Fibroblast of villous mesenchyme (primary cell): ENCODE data around the gene TBC1D19. TPM values are rescaled to one million over a fixed set of nuclear protein-coding genes. Genes with fewer than 3 reads are reported as not detected.

Experiments
- DNase-seq: peaks from one replicate; pipeline ENCODE4 v3.0.0-alpha.2; 2010; ENCODE audit warnings: low read depth
- H3K4me3 ChIP-seq: 2 replicates; pipeline ENCODE4 v1.5.1; 2011; ENCODE audit warnings: low read depth, mild to moderate bottlenecking, low read length
- total RNA-seq: library from RNA; depleted of rRNA; stranded (reverse); fragments of >200 nt; gene quantifications from 2 replicates; pipeline ENCODE4 v1.2.3, GENCODE V29; 2012
- TF ChIP-seq, protein P1 (sequence below): IDR thresholded peaks from 2 replicates; pipeline ENCODE4 v1.5.1; 2012; ENCODE audit warnings: low read depth, mild to moderate bottlenecking, low read length; ENCODE audit not compliant: insufficient read depth

Gene TBC1D19
- total RNA-seq, 1 donor: 41.5 TPM

DNA sequence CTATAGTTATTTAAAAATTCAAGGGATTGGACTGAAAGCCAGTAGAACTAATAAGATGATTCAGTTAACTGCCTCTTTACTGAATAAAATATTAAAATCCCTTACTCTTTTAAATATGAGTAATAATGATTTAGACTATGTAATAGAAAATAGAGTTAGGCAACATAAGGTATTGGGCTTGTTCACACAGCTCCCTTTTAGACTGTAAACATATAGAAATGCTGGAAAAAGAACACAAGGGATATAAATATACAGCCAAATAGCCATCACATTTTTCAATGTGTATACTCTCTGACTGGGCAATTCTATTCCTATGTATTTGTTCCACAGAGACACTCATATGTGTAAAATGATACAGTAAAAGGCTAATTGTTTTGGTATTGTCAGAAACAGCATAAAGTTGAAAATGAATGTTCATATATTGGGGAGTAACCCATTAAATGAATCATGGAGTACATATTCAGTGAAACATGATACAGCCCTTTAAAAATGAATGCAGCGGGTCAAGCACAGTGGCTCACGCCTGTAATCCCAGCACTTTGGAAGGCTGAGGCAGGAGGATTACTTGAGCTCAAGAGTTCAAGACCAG lies 129.8 kb downstream of the TBC1D19 start:
- no peak for DNase-seq
- TF ChIP-seq, protein P1, sequence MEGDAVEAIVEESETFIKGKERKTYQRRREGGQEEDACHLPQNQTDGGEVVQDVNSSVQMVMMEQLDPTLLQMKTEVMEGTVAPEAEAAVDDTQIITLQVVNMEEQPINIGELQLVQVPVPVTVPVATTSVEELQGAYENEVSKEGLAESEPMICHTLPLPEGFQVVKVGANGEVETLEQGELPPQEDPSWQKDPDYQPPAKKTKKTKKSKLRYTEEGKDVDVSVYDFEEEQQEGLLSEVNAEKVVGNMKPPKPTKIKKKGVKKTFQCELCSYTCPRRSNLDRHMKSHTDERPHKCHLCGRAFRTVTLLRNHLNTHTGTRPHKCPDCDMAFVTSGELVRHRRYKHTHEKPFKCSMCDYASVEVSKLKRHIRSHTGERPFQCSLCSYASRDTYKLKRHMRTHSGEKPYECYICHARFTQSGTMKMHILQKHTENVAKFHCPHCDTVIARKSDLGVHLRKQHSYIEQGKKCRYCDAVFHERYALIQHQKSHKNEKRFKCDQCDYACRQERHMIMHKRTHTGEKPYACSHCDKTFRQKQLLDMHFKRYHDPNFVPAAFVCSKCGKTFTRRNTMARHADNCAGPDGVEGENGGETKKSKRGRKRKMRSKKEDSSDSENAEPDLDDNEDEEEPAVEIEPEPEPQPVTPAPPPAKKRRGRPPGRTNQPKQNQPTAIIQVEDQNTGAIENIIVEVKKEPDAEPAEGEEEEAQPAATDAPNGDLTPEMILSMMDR: no peak
- no peak overlapping the region for H3K4me3 ChIP-seq

DNA sequence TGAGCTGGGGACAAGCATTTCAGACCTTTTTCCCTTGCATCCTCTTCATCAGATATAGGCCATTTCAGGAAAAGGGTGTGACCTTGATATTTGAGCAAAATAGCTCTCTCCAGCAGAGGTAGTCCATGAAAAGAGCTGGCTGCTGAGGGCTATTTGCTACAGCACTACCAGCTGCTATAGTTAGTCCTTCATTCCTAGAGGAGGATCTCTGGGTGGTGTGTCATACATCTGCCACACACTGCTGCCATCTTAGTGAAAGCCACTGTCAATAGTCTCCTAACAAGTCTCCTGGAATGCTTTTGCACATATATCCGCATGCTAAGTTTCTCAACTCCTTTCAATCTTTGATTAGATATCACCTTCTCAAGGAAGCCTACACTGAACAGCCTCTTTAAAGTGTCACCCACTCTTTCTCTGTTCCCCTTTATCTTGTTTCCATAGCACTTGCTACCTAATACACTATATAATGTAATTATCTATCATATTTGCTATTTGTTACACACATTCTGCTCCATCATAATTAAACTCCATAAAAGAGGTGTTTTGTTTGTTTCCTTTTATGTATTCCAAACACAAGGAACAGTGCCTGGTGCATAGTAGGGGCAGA lies 131.9 kb downstream of the TBC1D19 start:
- TF ChIP-seq, protein P1: no peak
- DNase-seq: no peak
- H3K4me3 ChIP-seq: no peak overlapping the region

DNA sequence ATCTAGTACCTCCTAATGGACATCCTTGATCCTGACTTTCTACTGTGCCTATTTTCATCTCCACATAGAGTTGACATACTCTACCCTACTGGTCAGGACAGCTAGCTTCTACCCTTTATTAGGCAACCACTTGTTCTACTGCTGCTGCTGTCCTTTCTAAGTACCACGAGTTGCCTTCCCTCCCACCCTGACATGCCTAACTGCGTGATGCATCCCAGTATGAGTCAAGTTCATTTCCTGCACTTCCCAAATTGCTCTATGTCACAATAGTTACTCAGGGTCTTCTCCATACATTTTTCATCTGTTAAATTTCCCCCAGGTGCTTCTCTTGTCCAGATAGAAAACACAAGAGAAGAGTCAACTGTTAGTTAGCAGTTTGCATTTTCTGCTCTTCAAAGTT lies 133.4 kb downstream of the TBC1D19 start:
- DNase-seq: peak; percentile 56
- H3K4me3 ChIP-seq: no peak overlapping the region
- TF ChIP-seq, protein P1: no peak

DNA sequence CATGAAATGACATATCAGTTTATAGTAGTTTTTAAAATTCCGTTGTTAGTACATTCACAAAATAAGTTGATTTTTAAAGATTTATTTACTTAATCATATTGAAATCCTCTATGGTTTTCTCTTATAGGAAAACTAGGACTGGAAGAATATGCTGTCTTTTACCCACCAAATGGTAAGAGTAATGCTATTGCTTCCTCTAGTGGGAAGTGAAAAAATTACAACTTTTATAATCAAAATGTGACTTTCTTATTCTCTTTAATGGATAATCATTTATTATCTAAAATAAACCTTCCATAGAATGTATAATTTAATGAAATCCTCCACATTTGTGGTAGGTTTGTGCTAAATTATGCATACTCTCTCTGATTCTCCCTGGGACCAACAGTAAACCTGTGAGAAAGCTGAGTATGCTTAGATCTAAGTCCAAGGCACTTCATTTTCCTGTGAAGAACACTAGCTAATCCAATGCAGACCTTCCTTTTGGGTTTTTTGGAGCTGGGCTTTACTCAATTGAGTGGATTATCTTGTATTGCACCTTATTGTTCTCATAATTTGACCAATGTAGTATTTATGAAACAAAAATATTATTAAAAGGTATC lies 136.2 kb downstream of the TBC1D19 start:
- H3K4me3 ChIP-seq: no peak overlapping the region
- TF ChIP-seq, protein P1: peak; percentile 64
- DNase-seq: peak; percentile 40

DNA sequence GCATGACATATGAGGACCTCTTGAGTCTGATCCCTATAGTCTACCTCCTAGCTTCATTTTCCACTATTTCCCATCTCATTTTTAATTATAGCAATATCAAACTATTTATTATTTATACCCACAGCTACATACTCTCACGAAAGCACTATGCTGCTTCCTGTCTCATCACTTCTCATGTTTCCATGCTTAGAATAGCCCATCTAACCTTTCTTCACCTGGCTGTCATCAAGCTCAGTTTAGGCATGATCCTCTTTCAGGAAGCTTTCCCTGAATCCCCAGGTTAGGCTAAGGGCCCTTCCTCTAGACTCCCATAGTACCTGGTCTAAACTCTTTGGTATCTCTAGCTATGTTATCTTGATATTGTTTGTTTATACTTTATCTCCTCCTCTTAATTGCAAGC lies 137.8 kb downstream of the TBC1D19 start:
- TF ChIP-seq, protein P1: no peak
- H3K4me3 ChIP-seq: no peak overlapping the region
- DNase-seq: no peak

DNA sequence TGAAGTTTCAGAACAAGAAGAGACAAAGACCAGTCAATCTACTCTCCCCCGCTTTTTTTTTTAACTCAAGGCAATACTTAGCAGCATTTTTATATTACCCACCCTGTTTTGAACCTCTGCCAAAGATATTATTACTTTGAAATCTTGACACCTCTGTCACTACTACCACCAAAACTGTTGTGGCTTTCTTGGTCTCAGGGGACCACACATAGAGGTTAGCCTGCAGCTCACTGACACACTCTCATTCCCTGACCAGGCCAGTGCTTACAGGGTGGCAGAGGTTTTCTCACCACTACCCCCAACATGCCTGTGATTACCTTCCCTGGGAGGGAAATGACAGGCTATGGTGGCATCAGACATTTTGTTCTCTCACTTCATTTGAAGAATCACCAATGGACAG lies 139.3 kb downstream of the TBC1D19 start:
- no peak overlapping the region for H3K4me3 ChIP-seq
- DNase-seq: no peak
- TF ChIP-seq, protein P1: no peak
